ENCODE data around the gene MXD3.
"Not testable (repeated sequence)": the region's sequence is repeated elsewhere in the genome, so short reads cannot be mapped to it uniquely, and the experiment has no call there.

The MXD3 gene

DNA sequence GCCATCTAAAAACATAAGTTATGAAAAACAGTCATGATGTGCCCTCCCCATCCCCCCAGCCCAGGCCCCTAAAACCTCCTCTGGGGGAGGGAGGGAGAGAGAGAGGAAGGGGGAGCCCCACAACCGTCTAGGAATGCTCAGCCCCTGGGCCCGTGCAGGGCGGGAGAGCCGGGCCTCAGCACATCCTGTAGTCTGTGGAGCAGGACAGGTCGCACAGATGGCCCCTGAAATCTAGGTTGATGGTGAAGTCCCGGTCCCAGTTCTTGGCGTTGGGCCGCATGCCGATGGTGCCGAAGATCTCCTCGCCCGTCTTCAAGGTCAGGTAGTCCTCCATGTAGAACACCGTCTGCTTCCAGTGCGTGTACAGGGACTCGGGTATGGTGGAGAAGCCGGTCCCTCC is 46.3 kb downstream of the MXD3 start:
- DNase-seq (ENCODE audit: low spot score) = no peak

DNA sequence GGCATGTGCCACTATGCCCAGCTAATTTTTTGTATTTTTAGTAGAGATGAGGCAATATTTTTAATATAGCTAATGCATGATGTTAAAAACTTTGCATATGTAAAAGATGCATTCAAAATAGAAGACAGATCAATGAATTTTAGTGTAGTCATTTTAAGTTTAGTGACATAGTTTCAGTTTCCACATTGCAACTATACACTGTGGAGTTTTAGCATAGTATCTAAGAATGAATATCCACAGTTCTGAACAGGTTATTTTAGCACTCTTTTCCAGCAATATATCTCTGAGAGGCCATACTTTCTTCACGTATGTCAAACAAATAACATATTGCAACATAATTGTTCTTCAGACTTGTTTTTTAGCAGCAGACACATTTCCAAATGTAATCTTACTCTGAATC is 47.5 kb downstream of the MXD3 start:
- DNase-seq (ENCODE audit: low spot score) = no peak

DNA sequence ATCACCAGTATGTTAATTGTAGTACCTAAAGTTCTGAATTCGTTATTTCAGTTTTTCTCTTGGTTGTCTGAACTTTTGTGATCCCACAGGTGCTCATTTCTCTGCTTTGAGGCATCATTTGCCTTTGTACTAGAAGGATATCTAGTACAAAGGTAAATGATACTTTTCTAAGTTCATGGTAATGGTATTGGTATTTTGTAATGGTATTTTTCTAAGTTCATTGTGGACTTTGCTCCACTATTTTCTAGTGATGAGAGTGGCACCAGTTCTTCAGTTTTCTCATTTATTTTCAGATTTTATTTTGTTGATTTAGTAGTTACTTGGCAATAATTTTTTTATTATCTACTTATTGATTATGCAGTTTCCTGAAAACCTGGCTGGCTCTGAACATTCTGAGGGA is 50.2 kb downstream of the MXD3 start:
- DNase-seq (ENCODE audit: low spot score) = no peak

DNA sequence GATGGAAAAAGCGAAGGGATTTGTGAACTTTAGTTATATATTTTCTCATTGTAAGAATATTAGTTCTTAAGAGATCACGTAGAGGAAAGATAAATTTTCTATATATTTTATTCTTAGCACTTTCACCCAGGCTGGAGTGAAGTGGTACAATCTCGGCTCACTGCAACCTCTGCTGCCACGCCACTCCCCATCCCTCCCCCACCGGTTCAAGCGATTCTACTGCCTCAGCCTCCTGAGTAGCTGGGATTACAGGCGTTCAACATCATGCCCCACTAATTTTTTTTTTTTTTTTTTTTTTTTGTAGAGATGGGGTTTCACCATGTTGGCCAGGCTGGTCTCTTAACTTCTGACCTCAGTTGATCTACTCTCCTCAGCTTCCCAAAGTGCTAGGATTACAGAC is 50.7 kb downstream of the MXD3 start:
- no peak for DNase-seq (ENCODE audit: low spot score)

DNA sequence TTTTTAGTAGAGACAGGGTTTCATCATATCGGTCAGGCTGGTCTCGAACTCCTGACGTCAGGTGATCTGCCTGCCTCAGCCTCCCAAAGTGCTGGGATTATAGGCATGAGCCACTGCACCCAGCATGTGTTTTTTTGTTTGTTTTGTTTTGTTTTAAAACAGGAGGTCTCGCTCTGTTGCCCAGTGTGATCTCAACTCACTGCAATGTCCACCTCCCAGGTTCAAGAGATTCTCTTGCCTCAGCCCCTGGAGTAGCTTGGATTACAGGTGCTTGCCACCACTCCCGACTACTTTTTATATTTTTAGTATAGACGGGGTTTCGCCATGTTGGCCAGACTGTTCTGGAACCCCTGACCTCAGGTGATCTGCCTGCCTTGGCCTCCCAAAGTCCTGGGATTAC is 53.0 kb downstream of the MXD3 start:
- DNase-seq (ENCODE audit: low spot score) = not testable (repeated sequence)
